ENCODE measurements around the gene APEH.

DNA sequence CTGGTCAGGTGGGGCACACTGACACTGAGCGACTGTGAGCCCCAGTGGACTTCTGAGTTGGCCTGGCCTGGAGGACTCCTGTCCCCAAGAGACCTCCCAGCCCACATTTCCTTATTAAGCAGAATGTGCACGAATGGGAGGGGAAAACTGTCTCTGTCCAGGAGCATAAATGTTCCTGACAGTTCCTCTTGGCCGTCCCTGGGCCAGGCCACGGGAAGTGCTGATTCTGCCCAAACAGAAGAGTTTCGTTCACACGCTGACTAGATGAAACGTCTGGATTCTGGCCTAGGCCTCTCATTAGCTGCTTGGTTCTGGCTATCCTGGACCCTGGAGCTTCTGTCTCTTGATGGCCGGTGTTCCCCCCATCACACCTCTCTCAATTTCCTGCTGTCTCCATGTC lies 29.5 kb upstream of the APEH start:
- TF ChIP-seq GABPA (IDR thresholded peaks at IDR 0.05; ENCODE audit: low read depth) = no peak
- TF ChIP-seq, protein P1, sequence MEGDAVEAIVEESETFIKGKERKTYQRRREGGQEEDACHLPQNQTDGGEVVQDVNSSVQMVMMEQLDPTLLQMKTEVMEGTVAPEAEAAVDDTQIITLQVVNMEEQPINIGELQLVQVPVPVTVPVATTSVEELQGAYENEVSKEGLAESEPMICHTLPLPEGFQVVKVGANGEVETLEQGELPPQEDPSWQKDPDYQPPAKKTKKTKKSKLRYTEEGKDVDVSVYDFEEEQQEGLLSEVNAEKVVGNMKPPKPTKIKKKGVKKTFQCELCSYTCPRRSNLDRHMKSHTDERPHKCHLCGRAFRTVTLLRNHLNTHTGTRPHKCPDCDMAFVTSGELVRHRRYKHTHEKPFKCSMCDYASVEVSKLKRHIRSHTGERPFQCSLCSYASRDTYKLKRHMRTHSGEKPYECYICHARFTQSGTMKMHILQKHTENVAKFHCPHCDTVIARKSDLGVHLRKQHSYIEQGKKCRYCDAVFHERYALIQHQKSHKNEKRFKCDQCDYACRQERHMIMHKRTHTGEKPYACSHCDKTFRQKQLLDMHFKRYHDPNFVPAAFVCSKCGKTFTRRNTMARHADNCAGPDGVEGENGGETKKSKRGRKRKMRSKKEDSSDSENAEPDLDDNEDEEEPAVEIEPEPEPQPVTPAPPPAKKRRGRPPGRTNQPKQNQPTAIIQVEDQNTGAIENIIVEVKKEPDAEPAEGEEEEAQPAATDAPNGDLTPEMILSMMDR (IDR thresholded peaks at IDR 0.05 in 2 of 3, conservative IDR thresholded peaks at IDR 0.05 in 1 of 3; ENCODE audit: control insufficient read depth in 2 of 3, extremely low read depth in 1 of 3, insufficient read depth in 1 of 3, low read depth in 3 of 3, low read length in 3 of 3) = no peak
- no peak for TF ChIP-seq MXI1 (IDR thresholded peaks at IDR 0.05; ENCODE audit: low read depth, low read length)
- no peak for TF ChIP-seq TBL1XR1 (IDR thresholded peaks at IDR 0.05; ENCODE audit: low read depth, low read length)

Measured in GM12878 (cell line).